Prostate gland (tissue), 2 donors: ENCODE data around the gene XPO6.

ENCODE experiments used
- CTCF ChIP-seq, 4 experiments: fragments of 200-600 bp in 2 of 4; fragments of 450-650 bp in 2 of 4; sonication (generic) in 2 of 4; IDR thresholded peaks; 1 replicate in 3 of 4; 2 replicates in 1 of 4; pipeline ENCODE4 v1.5.1; 2016 to 2019; ENCODE audit warnings: antibody characterized with exemption in 4 of 4, mild to moderate bottlenecking in 2 of 4, moderate library complexity in 2 of 4
- POLR2A ChIP-seq: fragments of 450-650 bp; IDR thresholded peaks from one replicate; pipeline ENCODE4 v1.6.1; 2016; ENCODE audit warnings: antibody characterized with exemption, mild to moderate bottlenecking
- POLR2AphosphoS5 ChIP-seq: sonication (generic); formaldehyde crosslinking; IDR thresholded peaks from one replicate; pipeline ENCODE4 v1.6.1; 2017; ENCODE audit warnings: antibody characterized with exemption

- TF ChIP-seq CTCF (IDR thresholded peaks at IDR 0.05) (no peak), POLR2A (no peak), POLR2AphosphoS5 (no peak)
Measured at GRCh38 chr16:28212532-28212873, 738 bp upstream of the XPO6 start.
